Measurements from ENCODE around the gene DMD.

GRCh38 chrX:33252306-33252825 lies 41.0 kb upstream of the DMD start:
- TF ChIP-seq CTCF (IDR thresholded peaks at IDR 0.05; ENCODE audit: insufficient read depth, low read depth, low read length), result no peak
- no peak for TF ChIP-seq EZH2 (IDR thresholded peaks at IDR 0.05; ENCODE audit: insufficient read depth, low read length)

Measured in astrocyte (in vitro differentiated cells and primary cell).